K562 (cell line): ENCODE measurements around the gene OR2AG1. TPM values are rescaled to one million over a fixed set of nuclear protein-coding genes. Genes with fewer than 3 reads are reported as not detected.

Source experiments
- BCL6 ChIP-seq: fragments of 250-450 bp; sonication (Bioruptor Pico); IDR thresholded peaks from 2 replicates; pipeline ENCODE4 v1.4.0; 2020
- CEBPZ ChIP-seq: fragments of 150-350 bp; IDR thresholded peaks from 2 replicates; pipeline ENCODE4 v1.6.1; 2014; ENCODE audit warnings: low read depth, mild to moderate bottlenecking, low read length, borderline replicate concordance
- CLOCK ChIP-seq: fragments of 250-450 bp; sonication (Bioruptor Pico); IDR thresholded peaks from 2 replicates; pipeline ENCODE4 v1.4.0; 2020; ENCODE audit warnings: mild to moderate bottlenecking, moderate library complexity, borderline replicate concordance
- CREM ChIP-seq: IDR thresholded peaks from 2 replicates; pipeline ENCODE4 v1.6.1; 2014; ENCODE audit warnings: antibody characterized with exemption, low read depth
- ETV6 ChIP-seq, 3 experiments: fragments of 150-350 bp in 1 of 3; sonication (generic) in 1 of 3; formaldehyde crosslinking in 1 of 3; IDR thresholded peaks; 2 replicates each; pipeline versions ENCODE4 v1.6.1 to v1.8.0; 2014 to 2022; ENCODE audit warnings: borderline replicate concordance in 2 of 3, low read depth in 2 of 3, antibody characterized with exemption in 1 of 3, low read length in 1 of 3, mild to moderate bottlenecking in 1 of 3, missing genetic modification reagents in 1 of 3
- HIVEP1 ChIP-seq: fragments of 250-450 bp; sonication (Bioruptor Pico); IDR thresholded peaks from 2 replicates; pipeline ENCODE4 v1.4.0; 2020; ENCODE audit warnings: mild to moderate bottlenecking
- PATZ1 ChIP-seq: fragments of 250-450 bp; sonication (Bioruptor Pico); IDR thresholded peaks from 2 replicates; pipeline ENCODE4 v1.5.0; 2020; ENCODE audit warnings: mild to moderate bottlenecking, borderline replicate concordance
- RBM17 ChIP-seq: fragments of 200-400 bp; formaldehyde crosslinking; IDR thresholded peaks from 2 replicates; pipeline ENCODE4 v1.6.1; 2017; ENCODE audit warnings: low read depth, mild to moderate bottlenecking, low read length, borderline replicate concordance
- RERE ChIP-seq: sonication (generic); formaldehyde crosslinking; IDR thresholded peaks from 2 replicates; pipeline ENCODE4 v1.8.0; 2023; ENCODE audit warnings: missing genetic modification reagents, mild to moderate bottlenecking, borderline replicate concordance
- SETDB1 ChIP-seq: IDR thresholded peaks from one replicate; pipeline ENCODE4 v1.6.1; 2012; ENCODE audit warnings: low read length, control low read depth, inconsistent platforms
- SMAD2 ChIP-seq: fragments of 150-350 bp; IDR thresholded peaks from 2 replicates; pipeline ENCODE4 v1.6.1; 2014; ENCODE audit warnings: low read depth, mild to moderate bottlenecking, low read length
- TARDBP ChIP-seq: fragments of 450-650 bp; IDR thresholded peaks from 2 replicates; pipeline ENCODE4 v1.6.1; 2016
- TRIM24 ChIP-seq, 2 experiments: fragments of 450-650 bp; IDR thresholded peaks; 2 replicates each; pipeline ENCODE4 v1.6.1; 2016
- ZNF347 ChIP-seq: fragments of 450-650 bp; formaldehyde crosslinking; IDR thresholded peaks from 2 replicates; pipeline ENCODE4 v1.4.0; 2020; ENCODE audit warnings: low read depth, mild to moderate bottlenecking, moderate library complexity
- polyA plus RNA-seq, 8 experiments: library from polyadenylated mRNA; depleted of rRNA in 4 of 8; stranded (reverse) in 5 of 8; unstranded in 3 of 8; fragments of >200 nt; fragmentation: Nextera tagmentation in 2 of 8; fragmentation: Illumina TruSeq in 1 of 8; extraction: Ambion mirVana in 2 of 8; extraction: Trizol in 1 of 8; gene quantifications; 2 replicates each; pipeline versions ENCODE4 v1.2.1 to v1.2.3, GENCODE V29; 2011 to 2014; ENCODE audit warnings: inconsistent platforms in 1 of 8, missing spikeins in 1 of 8
- total RNA-seq, 7 experiments: library from RNA; depleted of rRNA in 6 of 7; stranded (reverse); fragments of >200 nt in 6 of 7; fragmentation: Illumina TruSeq in 2 of 7; extraction: Trizol in 2 of 7; gene quantifications; 2 replicates each; pipeline versions ENCODE4 v1.2.1 to v1.2.3, GENCODE V29; 2011 to 2021; ENCODE audit warnings: low replicate concordance in 1 of 7

Gene OR2AG1
- total and polyA plus RNA-seq, 9 of the 15 experiments (the other 6 are each of a cell fraction or from before 2014, with no cell fraction given) = 0.05 to 0.11 (median 0.07) TPM; not detected in 5

GRCh38 chr11:6745465-6746015 lies 37.3 kb upstream of the OR2AG1 start (continued):
- TF ChIP-seq ETV6 (IDR thresholded peaks at IDR 0.05; ENCODE audit: borderline replicate concordance in 1 of 2, low read depth in 2 of 2, low read length in 1 of 2) = no peak
- TF ChIP-seq ETV6 (CRISPR knock-in tag; IDR thresholded peaks at IDR 0.05; ENCODE audit: borderline replicate concordance) = no peak
- TF ChIP-seq SETDB1 = no peak
- no peak for TF ChIP-seq RBM17
- TF ChIP-seq TRIM24 (IDR thresholded peaks at IDR 0.05) = no peak
- no peak for TF ChIP-seq PATZ1 (CRISPR knock-in tag)
- TF ChIP-seq SMAD2 = no peak
- TF ChIP-seq TARDBP = no peak
- TF ChIP-seq BCL6 (CRISPR knock-in tag) = no peak
- no peak for TF ChIP-seq ZNF347 (CRISPR knock-in tag)
- no peak for TF ChIP-seq HIVEP1 (CRISPR knock-in tag)
- no peak for TF ChIP-seq RERE (CRISPR knock-in tag)
- no peak for TF ChIP-seq CREM
- TF ChIP-seq CLOCK = no peak
- no peak for TF ChIP-seq CEBPZ
